Dermis microvascular lymphatic vessel endothelial cell (primary cell): ENCODE data around the gene CD2. TPM values are rescaled to one million over a fixed set of nuclear protein-coding genes. Genes with fewer than 3 reads are reported as not detected.
"Not testable (repeated sequence)": the region's sequence is repeated elsewhere in the genome, so short reads cannot be mapped to it uniquely, and the experiment has no call there.

Experiments
- DNase-seq, 2 donors: peaks; one replicate each; pipeline versions ENCODE4 v3.0.0 to v3.0.0-alpha.2; 2010; ENCODE audit warnings: low read depth in 2 of 2
- total RNA-seq: library from RNA; depleted of rRNA; stranded (reverse); fragments of >200 nt; gene quantifications from 2 replicates; pipeline ENCODE4 v1.2.1, GENCODE V29; 2014

Gene CD2
- total RNA-seq, 1 donor from 2014 or later: not detected

GRCh38 chr1:116731439-116731838 is 22.8 kb upstream of the CD2 start:
- no peak for DNase-seq

DNA sequence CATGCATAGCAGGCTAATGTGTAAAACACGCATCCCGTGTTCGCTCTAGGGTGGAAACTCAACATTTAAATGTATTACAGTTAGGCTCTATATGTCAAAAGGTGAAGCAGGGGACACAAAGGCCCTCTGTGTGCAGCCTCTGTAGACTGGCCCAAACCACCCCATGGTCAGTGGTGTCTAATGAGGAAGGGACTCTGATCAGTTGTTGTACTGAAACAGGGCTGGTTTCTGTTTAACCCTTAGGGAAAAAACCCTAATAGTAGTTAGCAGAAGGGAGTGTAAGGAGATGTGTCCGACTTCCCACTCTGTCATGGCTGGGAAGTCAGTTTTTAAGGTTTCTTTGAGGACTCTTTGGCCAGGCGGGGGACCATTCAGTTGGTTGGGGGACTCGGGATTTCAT is 21.5 kb upstream of the CD2 start:
- DNase-seq: no peak

DNA sequence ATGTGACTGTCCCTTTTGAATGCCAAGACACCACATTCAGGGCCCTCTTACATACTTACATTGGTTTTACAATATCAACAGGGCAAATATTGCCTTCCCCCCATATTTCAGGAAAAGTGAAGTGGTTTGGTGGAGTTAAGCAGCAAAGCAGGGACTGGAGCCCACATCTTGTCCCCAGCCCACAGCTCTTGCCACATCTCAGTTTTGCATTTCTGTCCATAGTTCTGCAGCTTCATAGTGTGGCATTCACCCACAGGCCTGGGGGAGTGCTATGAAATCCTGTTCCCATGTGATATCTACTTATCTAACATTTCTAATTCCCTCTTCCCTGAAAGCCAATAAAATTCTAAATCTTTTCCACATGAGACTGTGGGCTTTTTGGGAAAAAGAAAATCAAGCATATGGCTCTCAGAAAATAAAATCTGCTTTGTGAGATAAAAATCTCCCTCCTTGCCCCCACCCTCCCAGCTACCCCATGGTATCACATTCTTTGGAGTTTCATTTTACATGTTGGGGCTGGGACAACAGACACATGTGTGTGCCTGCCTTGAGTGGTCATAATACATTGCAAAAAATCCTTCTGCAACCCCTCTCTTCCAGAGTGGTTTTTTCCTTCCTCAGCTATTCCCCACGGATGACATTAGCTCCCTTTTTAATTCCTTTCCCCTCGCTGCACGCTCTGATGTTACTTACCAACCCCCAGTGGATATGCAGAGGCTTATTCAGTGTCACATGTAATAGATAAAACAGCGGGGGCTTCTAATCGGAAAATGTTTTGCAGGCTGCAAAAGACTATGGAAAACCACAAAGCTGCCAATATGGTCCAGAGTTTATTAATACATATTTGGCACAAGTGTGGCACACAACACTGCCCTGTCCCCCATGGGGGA is 20.5 kb upstream of the CD2 start:
- no peak for DNase-seq

GRCh38 chr1:116735246-116735645 is 19.0 kb upstream of the CD2 start:
- DNase-seq: no peak

GRCh38 chr1:116737020-116737854 is 17.0 kb upstream of the CD2 start:
- DNase-seq: peak; percentile 55 to 69

- no peak for DNase-seq
These were observed 16.3 kb upstream of the CD2 start for GRCh38 chr1:116737855-116738321.

DNA sequence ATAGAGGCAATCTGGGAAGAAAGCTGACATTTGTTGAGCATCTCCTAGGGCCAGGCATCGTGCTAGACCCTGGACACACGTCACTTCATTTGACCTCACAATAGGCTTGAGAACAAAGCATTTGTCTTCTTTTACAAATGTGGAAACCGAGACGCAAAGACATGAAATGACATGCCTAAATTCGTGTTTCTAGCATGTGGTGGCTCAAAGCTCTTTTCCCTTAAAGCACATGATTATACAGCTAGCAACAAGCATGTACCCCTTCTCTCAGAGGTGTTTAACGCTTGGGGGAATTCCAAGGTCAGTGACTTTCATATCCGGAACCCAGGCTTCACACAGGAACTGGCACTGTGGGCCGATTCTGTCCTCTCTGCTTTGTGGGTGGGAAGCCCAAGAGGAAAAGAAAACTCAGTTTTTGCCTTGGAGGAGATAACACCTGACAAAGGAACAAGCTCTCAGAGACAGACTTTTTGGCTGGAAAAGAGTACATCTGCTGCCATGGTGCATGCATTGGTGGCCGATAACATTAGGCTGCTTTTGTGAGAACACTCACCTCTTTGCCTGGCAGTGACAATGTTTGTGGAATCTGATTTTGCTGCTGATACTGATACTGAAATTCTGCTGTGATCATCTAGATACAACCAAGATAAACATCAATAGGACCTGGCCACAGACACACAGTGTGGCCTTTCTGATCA is 15.4 kb upstream of the CD2 start:
- DNase-seq: no peak

DNA sequence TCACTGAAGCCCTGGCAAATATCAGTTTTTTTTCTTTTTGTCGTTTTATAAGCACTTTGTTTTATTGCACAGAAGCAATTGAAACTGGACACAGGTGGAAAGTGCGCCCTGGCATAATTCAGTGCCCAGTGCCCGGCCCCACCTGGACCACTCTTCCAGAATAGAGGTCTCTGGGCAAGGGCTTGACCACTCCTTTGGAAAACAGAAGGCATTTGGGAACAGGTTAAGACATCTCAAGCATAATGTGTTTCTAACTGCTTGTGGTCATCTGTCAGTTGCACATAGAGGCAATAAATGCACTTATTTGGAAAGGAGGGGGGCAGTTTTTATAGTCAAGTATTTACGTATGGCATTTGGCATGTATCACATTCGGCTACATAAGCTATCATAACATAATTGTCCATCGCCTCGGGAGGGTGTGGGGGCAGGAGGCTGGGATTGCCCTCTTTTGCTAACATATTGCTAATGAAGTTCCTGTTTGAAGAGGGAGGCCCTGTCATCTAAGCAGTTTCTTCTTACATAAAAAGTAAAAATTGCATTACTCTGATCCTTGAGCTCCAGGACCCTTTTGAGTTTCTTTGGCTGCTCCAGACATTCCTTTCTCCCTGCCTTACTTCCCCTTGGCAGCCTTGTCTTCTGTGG is 14.7 kb upstream of the CD2 start:
- no peak for DNase-seq

DNA sequence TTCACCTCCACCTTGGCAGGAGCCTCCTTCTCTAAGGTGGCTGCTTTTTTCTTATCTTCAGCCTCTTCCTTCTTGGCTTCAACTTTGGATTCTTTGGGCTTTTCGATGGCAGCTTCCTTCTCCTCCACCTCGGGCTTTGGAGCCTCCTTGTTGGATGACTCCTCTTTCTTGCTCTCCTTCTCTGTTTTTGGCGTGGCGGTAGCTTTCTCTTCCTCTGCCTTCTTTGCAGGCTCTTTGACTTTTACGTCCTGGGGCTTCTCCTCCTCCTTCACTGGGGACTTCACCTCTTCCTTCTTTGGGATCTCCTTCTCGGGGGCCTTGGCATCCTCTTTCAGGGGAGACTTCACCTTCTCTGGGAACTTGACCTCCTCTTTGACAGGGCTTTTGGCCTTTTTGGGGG is 13.9 kb upstream of the CD2 start:
- no peak for DNase-seq

DNA sequence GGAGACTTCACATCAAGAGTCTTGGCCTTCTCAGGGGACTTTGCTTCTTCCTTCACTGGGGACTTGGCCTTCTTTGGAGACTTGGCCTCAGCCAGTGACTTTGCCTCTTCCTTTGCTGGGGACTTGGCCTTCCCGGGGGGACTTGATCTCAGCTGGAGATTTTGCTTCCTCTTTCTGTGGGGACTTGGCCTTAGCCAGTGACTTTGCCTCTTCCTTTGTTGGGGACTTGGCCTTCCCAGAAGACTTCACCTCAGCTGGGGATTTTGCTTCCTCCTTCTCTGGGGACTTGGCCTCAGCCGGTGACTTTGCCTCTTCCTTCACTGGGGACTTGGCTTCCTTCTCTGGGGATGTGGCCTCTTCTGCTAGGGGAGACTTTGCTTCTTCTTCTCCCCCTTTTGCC is 13.5 kb upstream of the CD2 start:
- DNase-seq: no peak

DNA sequence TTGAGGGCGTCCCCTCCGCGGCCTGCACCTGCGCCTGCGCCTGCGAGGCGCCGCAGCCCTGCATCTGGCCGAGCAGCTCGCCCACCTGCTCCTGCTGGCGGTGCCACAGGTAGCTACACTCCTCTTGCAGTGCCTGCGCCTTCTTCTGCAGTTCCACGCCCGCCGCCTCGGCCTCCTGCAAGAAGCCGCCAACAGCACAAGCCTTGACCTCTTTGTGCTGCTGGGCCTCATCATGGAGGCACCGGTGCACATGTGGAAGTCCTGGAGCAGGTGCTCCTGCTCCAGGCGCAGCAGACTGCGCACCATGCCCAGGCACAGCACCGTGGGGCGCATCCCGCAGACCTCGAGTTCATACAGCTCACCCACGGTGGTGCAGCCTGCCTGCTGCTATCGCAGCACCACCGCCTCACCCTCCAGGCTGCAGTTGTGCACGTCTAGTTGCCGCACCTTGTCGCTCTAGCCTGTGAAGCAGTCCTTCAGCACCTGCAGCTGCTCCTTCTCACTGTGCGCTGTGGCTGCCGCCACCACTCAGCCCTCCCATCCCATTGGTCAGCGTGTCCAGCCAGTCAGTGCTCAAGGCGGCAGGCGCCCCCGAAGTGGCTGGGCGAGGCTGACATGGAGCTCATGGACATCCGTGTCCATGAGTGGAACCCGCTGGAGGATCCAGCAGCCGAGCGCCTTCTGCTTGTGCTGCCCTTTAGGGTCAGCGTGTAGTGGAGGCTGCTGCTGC is 12.2 kb upstream of the CD2 start:
- no peak for DNase-seq

DNA sequence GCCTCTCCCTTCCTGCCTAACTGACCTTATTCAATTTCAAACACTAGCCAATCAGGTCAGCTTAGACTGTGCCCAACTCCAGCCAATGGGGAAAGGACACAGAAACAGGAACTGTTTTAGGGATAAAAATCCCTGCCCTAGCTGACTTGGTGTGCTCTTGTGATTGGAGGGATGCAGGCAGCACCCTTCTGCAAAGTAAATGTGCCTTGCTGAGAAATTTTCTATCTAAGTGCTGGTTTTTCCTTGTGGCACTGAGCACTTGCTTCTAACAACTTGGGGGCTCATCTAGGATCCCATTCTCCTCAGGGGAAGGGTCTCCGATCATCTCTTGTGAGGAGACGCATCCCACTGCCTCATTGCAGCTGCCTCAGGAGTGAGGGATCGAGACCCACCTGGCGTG is 10.7 kb upstream of the CD2 start:
- no peak for DNase-seq

DNA sequence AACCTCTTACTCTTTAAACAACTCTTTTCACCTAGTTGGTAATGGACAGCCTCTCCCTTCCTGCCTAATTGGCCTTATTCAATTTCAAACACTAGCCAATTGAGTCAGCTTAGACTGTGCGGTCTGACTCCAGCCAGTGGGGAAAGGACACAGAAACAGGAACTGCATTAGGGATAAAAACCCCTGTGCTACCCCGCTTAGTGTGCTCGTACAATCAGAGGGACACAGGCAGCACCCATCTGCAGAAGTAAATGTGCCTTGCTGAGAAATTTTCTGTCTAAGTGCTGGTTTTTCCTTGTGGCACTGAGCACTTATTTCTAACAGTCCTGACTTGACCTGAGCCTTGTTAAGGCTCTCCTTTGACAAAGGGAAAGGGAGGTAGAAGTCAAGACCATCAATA is 6.0 kb upstream of the CD2 start:
- no peak for DNase-seq

DNA sequence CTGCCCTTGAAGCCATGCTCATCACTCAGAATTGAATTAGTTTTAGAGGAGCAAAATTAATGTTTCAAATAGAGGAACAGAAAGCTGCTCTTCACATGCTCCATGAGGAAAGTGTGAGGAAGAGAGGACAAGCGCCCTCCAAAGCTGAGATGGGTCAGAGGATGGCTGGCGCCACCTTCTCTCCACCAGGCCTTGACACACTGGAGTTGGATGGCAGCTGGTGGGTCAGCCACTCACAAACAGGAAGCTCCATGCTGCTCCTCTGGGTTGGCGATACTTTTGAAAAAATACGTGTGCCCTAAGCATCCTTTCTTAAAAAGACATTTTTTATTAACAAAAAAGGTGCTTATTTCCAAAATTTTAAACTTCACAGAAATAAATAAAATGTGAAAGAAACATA is 3.1 kb upstream of the CD2 start:
- DNase-seq: no peak

- DNase-seq: no peak
These were observed 2.6 kb upstream of the CD2 start for GRCh38 chr1:116751621-116752020.

DNA sequence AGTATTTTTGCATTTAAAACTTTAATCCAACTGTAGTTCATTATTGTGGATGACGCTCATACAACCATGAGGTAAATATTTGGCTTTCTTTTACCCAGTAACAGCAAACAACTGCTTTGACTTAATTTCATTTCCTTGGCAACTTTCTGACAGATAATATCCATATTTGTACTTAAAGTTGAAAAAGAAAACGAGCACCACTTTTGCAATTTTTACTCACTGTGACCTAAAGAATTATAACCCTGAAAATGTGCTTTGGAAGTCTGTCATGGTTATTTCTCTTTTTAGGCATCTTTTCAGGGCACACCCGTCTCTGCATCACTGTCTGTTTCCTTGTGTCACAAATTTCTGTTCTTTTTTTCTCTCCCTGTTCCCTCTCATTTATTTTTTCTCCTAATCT is 918 bp upstream of the CD2 start:
- no peak for DNase-seq

DNA sequence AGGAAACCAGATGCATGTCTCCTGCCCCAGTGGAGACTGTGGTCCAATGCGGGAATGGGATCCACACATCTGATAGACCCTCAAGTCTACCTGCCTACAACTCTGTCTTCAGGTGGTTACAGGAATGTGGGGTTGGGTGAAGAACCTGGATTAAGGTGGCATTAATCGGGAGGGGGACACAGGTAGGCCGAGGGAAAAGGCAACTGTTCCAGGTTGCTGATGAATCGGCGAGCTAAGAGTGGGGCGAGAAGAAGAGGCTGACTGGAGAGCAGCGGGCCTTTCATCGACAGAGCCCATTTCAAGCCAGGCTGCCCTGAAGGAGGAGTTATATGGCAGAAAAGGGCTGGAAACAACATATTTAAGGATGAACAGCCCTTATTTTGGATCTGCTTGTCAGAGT is 836 bp downstream of the CD2 start:
- no peak for DNase-seq

DNA sequence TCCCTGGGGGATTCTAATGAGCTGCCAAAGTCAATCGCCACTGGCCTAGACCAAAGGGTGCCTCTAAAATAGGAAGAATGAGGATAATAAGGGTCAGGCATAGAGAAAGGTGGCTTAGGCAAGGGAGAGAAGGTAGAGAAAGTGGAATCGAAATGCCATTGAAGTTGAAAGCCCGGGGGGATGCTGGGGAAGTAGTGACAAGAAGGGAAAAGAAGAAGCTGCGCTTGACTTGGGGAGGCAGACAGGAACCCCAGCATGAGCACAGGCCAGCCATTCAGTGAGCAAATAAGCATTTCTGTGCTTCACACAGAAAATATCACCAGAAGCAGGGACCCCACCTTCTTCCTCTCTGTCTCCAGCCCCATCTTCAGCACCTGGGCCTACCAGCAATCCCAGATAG is 1.5 kb downstream of the CD2 start:
- DNase-seq: no peak

DNA sequence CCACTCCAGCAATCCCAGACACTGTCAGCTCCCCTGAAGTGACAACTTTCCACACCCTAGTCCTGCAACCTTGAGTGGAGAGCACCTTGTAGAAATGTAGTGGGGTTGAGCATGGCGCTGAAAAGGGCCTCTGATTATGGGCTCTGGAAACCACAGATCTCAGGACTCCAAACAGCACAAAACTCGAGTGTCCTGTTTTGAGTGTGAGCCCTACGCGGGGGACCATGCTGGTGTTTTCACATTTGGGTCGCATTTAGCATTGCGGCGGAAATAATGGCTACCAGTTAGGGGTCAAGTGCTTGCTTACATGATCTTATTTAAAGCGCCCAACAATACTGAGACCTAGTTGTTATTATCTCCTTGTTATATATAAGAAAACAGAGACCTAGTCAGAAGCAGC is 1.9 kb downstream of the CD2 start:
- DNase-seq: not testable (repeated sequence)

DNA sequence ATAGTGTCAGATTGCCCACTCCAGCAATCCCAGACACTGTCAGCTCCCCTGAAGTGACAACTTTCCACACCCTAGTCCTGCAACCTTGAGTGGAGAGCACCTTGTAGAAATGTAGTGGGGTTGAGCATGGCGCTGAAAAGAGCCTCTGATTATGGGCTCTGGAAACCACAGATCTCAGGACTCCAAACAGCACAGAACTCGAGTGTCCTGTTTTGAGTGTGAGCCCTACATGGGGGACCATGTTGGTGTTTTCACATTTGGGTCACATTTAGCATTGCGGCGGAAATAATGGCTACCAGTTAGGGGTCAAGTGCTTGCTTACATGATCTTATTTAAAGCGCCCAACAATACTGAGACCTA is 4.2 kb downstream of the CD2 start:
- not testable (repeated sequence) for DNase-seq

GRCh38 chr1:116759636-116760035 is 5.4 kb downstream of the CD2 start:
- DNase-seq: no peak
